HL-60 (cell line): Measurements from ENCODE around the gene THAP5.
A peak's percentile ranks its signal among the peaks of the same experiment; 100 is the strongest.

Source experiments
- DNase-seq, 2 experiments: peaks; one replicate each; pipeline ENCODE4 v3.0.0-alpha.2; 2010 to 2020; ENCODE audit warnings: low read depth in 1 of 2, low spot score in 1 of 2
- H3K27ac ChIP-seq: fragments of 250-450 bp; sonication (Bioruptor Pico); replicated peaks from 2 replicates; pipeline ENCODE4 v1.5.1; 2020; ENCODE audit warnings: mild to moderate bottlenecking, moderate library complexity
- H3K27me3 ChIP-seq: fragments of 250-450 bp; sonication (Bioruptor Pico); 2 replicates; pipeline ENCODE4 v1.5.1; 2021; ENCODE audit warnings: mild to moderate bottlenecking, moderate library complexity; ENCODE audit not compliant: insufficient read depth, poor library complexity, severe bottlenecking
- H3K4me3 ChIP-seq: replicated peaks from 2 replicates; pipeline ENCODE4 v1.5.1; 2011; ENCODE audit warnings: mild to moderate bottlenecking, control low read depth, low read length; ENCODE audit not compliant: insufficient read depth
- GABPA ChIP-seq: IDR thresholded peaks from 2 replicates; pipeline ENCODE4 v1.6.1; 2012; ENCODE audit warnings: low read depth
- POLR2AphosphoS5 ChIP-seq: IDR thresholded peaks from 2 replicates; pipeline ENCODE4 v1.6.1; 2012; ENCODE audit warnings: low read depth
- REST ChIP-seq: IDR thresholded peaks from 2 replicates; pipeline ENCODE4 v1.6.1; 2012; ENCODE audit warnings: low read depth; ENCODE audit not compliant: insufficient replicate concordance
- SPI1 ChIP-seq: IDR thresholded peaks from 2 replicates; pipeline ENCODE4 v1.6.1; 2012; ENCODE audit warnings: low read depth, mild to moderate bottlenecking, borderline replicate concordance
- TF ChIP-seq, protein P1 (sequence below): IDR thresholded peaks from one replicate; pipeline ENCODE4 v1.5.1; 2011; ENCODE audit warnings: low read length, control low read depth, inconsistent platforms; ENCODE audit not compliant: insufficient read depth

THAP5 gene

DNA sequence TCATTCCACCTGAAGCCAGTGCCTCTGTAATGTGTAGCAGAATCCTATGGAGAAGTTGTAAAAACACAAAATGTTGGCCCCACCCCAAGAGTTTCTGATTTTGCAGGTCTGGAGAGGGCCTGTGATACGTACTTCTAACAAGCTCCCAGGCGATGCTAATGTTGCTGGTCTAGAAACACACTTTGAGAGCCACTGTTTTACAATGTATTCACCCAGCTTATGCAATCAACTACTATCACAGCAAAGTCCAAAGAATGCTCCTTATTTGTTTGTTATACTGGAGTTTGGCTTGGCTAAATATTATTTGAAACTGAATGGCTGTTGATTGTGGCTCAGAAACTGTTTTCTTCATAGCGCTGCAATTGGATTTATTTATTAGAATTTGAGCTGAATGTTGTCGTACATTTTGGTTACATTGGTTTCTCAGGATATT is 44.5 kb upstream of the THAP5 start:
- Histone ChIP-seq H3K27me3 (peaks cover 4% of the 10 kb centered on the region), H3K27ac (no peak overlapping the region), H3K4me3 (no peak overlapping the region)
- TF ChIP-seq POLR2AphosphoS5 (no peak), REST (no peak), SPI1 (no peak), GABPA (no peak)
- TF ChIP-seq, protein P1, sequence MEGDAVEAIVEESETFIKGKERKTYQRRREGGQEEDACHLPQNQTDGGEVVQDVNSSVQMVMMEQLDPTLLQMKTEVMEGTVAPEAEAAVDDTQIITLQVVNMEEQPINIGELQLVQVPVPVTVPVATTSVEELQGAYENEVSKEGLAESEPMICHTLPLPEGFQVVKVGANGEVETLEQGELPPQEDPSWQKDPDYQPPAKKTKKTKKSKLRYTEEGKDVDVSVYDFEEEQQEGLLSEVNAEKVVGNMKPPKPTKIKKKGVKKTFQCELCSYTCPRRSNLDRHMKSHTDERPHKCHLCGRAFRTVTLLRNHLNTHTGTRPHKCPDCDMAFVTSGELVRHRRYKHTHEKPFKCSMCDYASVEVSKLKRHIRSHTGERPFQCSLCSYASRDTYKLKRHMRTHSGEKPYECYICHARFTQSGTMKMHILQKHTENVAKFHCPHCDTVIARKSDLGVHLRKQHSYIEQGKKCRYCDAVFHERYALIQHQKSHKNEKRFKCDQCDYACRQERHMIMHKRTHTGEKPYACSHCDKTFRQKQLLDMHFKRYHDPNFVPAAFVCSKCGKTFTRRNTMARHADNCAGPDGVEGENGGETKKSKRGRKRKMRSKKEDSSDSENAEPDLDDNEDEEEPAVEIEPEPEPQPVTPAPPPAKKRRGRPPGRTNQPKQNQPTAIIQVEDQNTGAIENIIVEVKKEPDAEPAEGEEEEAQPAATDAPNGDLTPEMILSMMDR = no peak
- DNase-seq = no peak

GRCh38 chr7:108613147-108613948 is 43.8 kb upstream of the THAP5 start:
- Histone ChIP-seq H3K27ac (no peak overlapping the region), H3K27me3 (peaks cover 4% of the 10 kb centered on the region), H3K4me3 (no peak overlapping the region)
- peak in 1 of 2 experiments; percentile 8 for DNase-seq
- TF ChIP-seq GABPA (no peak), REST (no peak), SPI1 (no peak)
- TF ChIP-seq, protein P1 = peak; percentile 36

- Histone ChIP-seq H3K27me3 (no peaks in the 10 kb centered on the region), H3K27ac (no peak overlapping the region), H3K4me3 (no peak overlapping the region)
- no peak for DNase-seq
- TF ChIP-seq, protein P1 = no peak
- TF ChIP-seq GABPA (no peak), SPI1 (no peak), POLR2AphosphoS5 (no peak)
These were observed 41.8 kb upstream of the THAP5 start for GRCh38 chr7:108611268-108611667.

GRCh38 chr7:108609643-108610042 is 40.1 kb upstream of the THAP5 start:
- no peaks in the 10 kb centered on the region for H3K27me3 ChIP-seq
- H3K27ac ChIP-seq = no peak overlapping the region
- no peak for DNase-seq
- H3K4me3 ChIP-seq = no peak overlapping the region
- TF ChIP-seq POLR2AphosphoS5 (no peak), REST (no peak)
- TF ChIP-seq, protein P1 = no peak
